Epithelial cell of proximal tubule (primary cell): Measurements from ENCODE around the gene PTCSC3. TPM values are rescaled to one million over a fixed set of nuclear protein-coding genes. Genes with fewer than 3 reads are reported as not detected.
A peak's percentile ranks its signal among the peaks of the same experiment; 100 is the strongest.

Experiments
- DNase-seq: peaks from one replicate; pipeline ENCODE4 v3.0.0-alpha.2; 2011; ENCODE audit warnings: low read depth
- H3K4me3 ChIP-seq: 2 replicates; pipeline ENCODE4 v1.5.1; 2011; ENCODE audit warnings: low read depth, mild to moderate bottlenecking, low read length
- CTCF ChIP-seq: conservative IDR thresholded peaks from 2 replicates; pipeline ENCODE4 v1.5.1; 2012; ENCODE audit warnings: low read depth, mild to moderate bottlenecking, low read length
- total RNA-seq: library from RNA; depleted of rRNA; stranded (reverse); fragments of >200 nt; gene quantifications from 2 replicates; pipeline ENCODE4 v1.2.3, GENCODE V29; 2015

Gene PTCSC3
- total RNA-seq, 1 donor from 2014 or later: not detected

- TF ChIP-seq CTCF: no peak
- H3K4me3 ChIP-seq: no peak overlapping the region
- no peak for DNase-seq
These were observed 967 bp upstream of the PTCSC3 start for GRCh38 chr14:36177489-36177888.

GRCh38 chr14:36174767-36175424, 1.6 kb downstream of the PTCSC3 start:
- H3K4me3 ChIP-seq: no peak overlapping the region
- TF ChIP-seq CTCF: no peak
- DNase-seq: no peak

DNA sequence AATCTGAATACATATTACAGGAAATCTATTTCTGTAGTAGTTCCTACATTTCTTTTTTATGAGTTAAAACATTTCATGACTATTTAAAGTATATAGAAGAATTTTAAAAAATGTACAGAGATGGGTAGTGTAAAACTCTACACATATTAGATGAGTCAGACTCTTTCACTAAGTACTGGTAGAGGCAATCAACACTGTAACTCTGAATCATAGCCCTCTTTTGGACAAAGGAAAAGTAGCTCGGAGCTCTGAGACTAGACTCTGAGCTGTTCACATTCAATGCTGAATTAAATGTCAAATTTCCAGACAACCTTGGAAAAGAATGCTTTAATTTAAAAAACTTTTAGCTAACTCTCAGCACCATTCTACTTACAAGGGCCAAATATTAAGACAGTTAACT, 3.4 kb downstream of the PTCSC3 start:
- DNase-seq: no peak
- H3K4me3 ChIP-seq: no peak overlapping the region
- no peak for TF ChIP-seq CTCF

DNA sequence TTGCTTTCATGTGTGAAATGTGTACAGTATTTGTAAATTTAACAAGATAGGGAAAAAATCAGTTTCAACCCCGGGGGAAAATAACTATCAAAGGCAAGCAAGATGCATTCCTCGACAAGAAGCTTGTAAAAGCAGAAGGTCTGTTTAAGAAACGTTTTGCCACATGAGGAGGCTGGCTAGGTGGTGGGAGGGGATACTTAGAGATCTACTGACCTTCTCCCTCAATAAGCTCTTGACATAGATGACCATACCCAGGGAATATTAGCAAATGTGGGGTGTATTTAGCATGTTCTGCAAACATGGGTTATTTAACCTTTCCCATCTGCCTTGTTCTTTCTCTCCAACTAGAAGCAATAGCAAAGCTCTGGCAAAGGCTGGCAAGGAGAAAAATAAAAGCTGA, 4.9 kb downstream of the PTCSC3 start:
- TF ChIP-seq CTCF: no peak
- H3K4me3 ChIP-seq: no peak overlapping the region
- no peak for DNase-seq

- no peak for TF ChIP-seq CTCF
- no peak overlapping the region for H3K4me3 ChIP-seq
- no peak for DNase-seq
These were observed 9.1 kb downstream of the PTCSC3 start for GRCh38 chr14:36167431-36167830.

GRCh38 chr14:36163451-36163850, 13.1 kb downstream of the PTCSC3 start:
- no peak for TF ChIP-seq CTCF
- no peak overlapping the region for H3K4me3 ChIP-seq
- no peak for DNase-seq

DNA sequence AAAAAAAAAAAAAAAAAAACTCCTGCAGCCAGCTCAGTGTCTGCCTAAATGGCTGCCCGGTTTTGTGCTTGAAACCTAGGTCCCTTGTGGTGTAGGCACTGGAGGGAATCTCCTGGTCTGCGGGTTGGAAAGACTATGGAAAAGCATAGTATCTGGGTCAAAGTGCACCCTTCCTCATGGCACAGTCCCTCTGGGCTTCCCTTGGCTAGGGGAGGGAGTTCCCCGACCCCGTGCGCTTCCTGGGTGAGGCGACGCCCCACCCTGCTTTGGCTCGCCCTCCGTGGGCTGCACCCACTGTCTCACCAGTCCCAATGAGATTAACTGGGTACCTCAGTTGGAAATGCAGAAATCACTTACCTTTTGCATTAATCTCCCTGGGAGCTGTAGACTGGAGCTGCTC, 14.3 kb downstream of the PTCSC3 start:
- no peak for TF ChIP-seq CTCF
- DNase-seq: no peak
- H3K4me3 ChIP-seq: peak overlapping the region; percentile 40
